Glomerular endothelial cell (primary cell): ENCODE results near the gene IQSEC3. TPM values are rescaled to one million over a fixed set of nuclear protein-coding genes. Genes with fewer than 3 reads are reported as not detected.
"Not testable (repeated sequence)": the region's sequence is repeated elsewhere in the genome, so short reads cannot be mapped to it uniquely, and the experiment has no call there.

ENCODE experiments used
- DNase-seq: peaks from one replicate; pipeline ENCODE4 v3.0.0-alpha.2; 2011; ENCODE audit warnings: low read depth, low spot score; ENCODE audit errors: extremely low read depth
- total RNA-seq: library from RNA; depleted of rRNA; stranded (reverse); fragments of >200 nt; gene quantifications from 2 replicates; pipeline ENCODE4 v1.2.3, GENCODE V29; 2015

IQSEC3 gene
- 0.15 and 0.18 TPM in 2 replicates for total RNA-seq

- not testable (repeated sequence) for DNase-seq
Observed at GRCh38 chr12:66428-66781, at the start of gene IQSEC3. Gene IQSEC3 (plus strand): TSS chr12:66767. CDS start chr12:66883, 116 bp downstream.

- not testable (repeated sequence) for DNase-seq
Observed at GRCh38 chr12:17370-18340, 48.9 kb upstream of the IQSEC3 start.

GRCh38 chr12:18821-19567, 47.6 kb upstream of the IQSEC3 start:
- DNase-seq: not testable (repeated sequence)

- DNase-seq: not testable (repeated sequence)
Observed at GRCh38 chr12:19906-20305, 46.7 kb upstream of the IQSEC3 start.

DNA sequence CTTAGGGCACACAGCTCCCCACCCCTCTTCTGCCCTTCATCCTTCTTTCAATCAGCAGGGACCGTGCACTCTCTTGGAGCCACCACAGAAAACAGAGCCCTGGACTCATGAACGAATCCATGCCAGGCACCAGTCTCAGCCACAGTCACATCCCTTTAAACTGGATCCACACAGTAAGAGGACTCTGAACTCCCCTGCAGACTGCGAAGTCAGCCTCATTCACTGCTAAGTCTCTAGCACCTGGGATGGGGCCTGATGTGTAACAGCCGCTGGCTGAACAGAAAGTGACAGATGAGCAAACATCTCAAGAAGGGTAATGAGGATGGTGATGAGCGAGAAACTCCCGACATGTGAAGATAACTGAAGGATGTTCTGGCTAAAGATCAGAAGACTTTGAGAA, 45.8 kb upstream of the IQSEC3 start:
- DNase-seq: no peak

GRCh38 chr12:21301-22189, 45.0 kb upstream of the IQSEC3 start:
- DNase-seq: no peak

- no peak for DNase-seq
Observed at GRCh38 chr12:22190-22529, 44.4 kb upstream of the IQSEC3 start.

DNA sequence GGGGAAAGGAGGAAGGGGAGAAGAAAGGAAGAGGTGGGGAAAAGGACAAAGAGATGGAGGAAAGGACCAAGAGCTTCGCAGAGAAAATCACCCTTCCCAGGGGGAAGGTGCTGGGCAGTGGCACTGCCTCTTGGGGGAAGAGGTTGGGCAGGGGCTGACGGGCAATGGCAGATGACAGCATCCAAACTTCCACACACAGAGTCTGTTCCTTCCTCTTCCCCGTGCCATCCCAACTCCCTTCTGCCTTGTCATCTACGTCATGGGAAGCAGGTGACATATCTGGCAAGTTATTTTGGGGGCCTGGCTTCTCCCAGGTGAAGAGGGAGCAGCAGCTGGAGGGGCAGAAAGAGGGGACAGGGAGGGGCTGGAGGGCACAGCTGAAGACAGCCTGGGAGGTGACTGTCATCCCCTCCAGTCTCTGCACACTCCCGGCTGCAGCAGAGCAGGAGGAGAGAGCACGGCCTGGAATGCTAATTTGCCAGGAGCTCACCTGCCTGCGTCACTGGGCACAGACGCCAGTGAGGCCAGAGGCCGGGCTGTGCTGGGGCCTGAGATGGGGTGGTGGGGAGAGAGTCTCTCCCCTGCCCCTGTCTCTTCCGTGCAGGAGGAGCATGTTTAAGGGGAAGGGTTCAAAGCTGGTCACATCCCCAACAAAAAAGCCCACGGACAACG, 43.9 kb upstream of the IQSEC3 start:
- DNase-seq: no peak

- DNase-seq: not testable (repeated sequence)
Observed at GRCh38 chr12:27904-28303, 38.7 kb upstream of the IQSEC3 start.

GRCh38 chr12:38775-39174, 27.8 kb upstream of the IQSEC3 start:
- DNase-seq: not testable (repeated sequence)

GRCh38 chr12:39555-40265, 26.9 kb upstream of the IQSEC3 start:
- not testable (repeated sequence) for DNase-seq

- DNase-seq: not testable (repeated sequence)
Observed at GRCh38 chr12:44352-44751, 22.2 kb upstream of the IQSEC3 start.

- not testable (repeated sequence) for DNase-seq
Observed at GRCh38 chr12:45235-45990, 21.2 kb upstream of the IQSEC3 start.

- DNase-seq: not testable (repeated sequence)
Observed at GRCh38 chr12:45991-46358, 20.6 kb upstream of the IQSEC3 start.

DNA sequence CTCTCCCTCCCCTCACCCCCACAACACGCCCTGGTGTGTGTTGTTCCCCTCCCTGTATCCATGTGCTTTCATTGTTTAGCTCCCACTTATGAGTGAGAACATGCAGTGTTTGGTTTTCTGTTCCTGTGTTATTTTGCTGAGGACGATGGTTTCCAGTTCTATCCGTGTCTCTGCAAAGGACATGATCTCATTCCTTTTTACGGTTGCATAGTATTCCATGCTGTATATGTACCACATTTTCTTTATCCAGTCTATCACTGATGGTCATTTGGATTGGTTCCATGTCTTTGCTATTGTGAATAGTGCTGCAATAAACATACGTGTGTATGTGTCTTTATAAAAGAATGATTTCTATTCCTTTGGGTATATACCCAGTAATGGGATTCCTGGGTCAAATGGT, 20.0 kb upstream of the IQSEC3 start:
- not testable (repeated sequence) for DNase-seq

DNA sequence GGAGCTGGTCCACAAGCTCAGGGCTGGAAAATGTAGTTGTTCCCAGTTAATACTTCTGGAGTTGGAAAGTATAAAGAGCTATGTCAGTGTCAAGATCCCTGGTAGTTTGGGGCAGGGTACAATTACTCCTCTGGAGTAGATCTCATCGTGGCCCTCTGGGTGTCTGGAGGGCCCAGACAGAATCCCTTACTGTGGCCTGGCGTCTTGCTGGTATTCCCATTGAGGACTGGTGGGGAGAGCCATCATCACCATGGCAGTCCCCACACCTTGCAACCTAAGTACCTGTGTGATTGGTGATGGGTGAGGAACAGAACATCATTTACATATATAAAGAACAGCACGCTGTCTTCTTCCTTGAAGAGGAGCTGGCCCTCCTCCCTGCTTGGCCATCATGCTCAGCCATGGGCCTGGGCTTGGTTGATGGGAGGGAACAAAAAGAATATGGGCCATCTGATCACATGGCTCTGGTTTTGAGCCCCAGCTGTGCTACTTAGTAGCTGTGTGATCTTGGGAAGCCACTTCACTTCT, 18.8 kb upstream of the IQSEC3 start:
- not testable (repeated sequence) for DNase-seq

DNA sequence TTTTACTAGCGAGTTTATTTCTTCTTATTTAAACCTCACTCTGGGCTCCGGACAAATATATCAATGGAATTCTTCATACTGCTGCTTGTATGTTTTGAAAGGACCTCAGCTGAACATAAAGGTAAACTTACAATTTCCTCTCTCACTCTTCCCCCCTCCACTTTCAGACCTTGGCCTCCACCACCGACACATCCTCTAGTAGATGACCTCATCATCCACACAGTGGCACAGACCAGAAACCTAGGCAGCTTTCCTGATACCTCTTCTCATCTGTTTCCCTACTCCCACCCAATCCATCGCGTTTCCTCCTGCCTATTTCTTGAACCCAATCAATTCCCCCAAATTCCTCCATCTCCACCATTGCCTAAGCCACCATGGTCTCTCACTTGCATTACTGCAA, 17.4 kb upstream of the IQSEC3 start:
- not testable (repeated sequence) for DNase-seq

GRCh38 chr12:51087-51486, 15.5 kb upstream of the IQSEC3 start:
- not testable (repeated sequence) for DNase-seq

- DNase-seq: not testable (repeated sequence)
Observed at GRCh38 chr12:51962-52361, 14.6 kb upstream of the IQSEC3 start.
